ENCODE results near the gene DEDD.

- TF ChIP-seq, protein P1, sequence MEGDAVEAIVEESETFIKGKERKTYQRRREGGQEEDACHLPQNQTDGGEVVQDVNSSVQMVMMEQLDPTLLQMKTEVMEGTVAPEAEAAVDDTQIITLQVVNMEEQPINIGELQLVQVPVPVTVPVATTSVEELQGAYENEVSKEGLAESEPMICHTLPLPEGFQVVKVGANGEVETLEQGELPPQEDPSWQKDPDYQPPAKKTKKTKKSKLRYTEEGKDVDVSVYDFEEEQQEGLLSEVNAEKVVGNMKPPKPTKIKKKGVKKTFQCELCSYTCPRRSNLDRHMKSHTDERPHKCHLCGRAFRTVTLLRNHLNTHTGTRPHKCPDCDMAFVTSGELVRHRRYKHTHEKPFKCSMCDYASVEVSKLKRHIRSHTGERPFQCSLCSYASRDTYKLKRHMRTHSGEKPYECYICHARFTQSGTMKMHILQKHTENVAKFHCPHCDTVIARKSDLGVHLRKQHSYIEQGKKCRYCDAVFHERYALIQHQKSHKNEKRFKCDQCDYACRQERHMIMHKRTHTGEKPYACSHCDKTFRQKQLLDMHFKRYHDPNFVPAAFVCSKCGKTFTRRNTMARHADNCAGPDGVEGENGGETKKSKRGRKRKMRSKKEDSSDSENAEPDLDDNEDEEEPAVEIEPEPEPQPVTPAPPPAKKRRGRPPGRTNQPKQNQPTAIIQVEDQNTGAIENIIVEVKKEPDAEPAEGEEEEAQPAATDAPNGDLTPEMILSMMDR (IDR thresholded peaks at IDR 0.05): no peak
- no peak for TF ChIP-seq POLR2A (IDR thresholded peaks at IDR 0.05)
These were observed 30.3 kb upstream of the DEDD start for GRCh38 chr1:161162806-161163205.

Measured in uterus (tissue), 2 donors.